Measurements from ENCODE around the gene MCM8.

- no peak for TF ChIP-seq CTCF (IDR thresholded peaks at IDR 0.05)
- no peak for TF ChIP-seq POLR2A (IDR thresholded peaks at IDR 0.05; ENCODE audit: low read depth)
- no peak for TF ChIP-seq EP300 (IDR thresholded peaks at IDR 0.05)
- no peak for TF ChIP-seq POLR2AphosphoS5 (IDR thresholded peaks at IDR 0.05)
Observed at GRCh38 chr20:5990946-5991345, 40.5 kb downstream of the MCM8 start.
